K562 (cell line): Measurements from ENCODE around the gene IRF2. TPM values are rescaled to one million over a fixed set of nuclear protein-coding genes. Genes with fewer than 3 reads are reported as not detected.

Source experiments
- ADNP ChIP-seq: fragments of 200-800 bp; sonication (Bioruptor generic); IDR thresholded peaks from 2 replicates; pipeline ENCODE4 v1.6.1; 2016; ENCODE audit warnings: missing genetic modification characterization, missing compliant biosample characterization
- BRCA1 ChIP-seq, 2 experiments: fragments of 450-650 bp in 1 of 2; sonication (generic) in 1 of 2; formaldehyde crosslinking in 1 of 2; IDR thresholded peaks; 2 replicates each; pipeline versions ENCODE4 v1.5.0 to v1.6.1; 2017 to 2020; ENCODE audit warnings: mild to moderate bottlenecking in 1 of 2, missing genetic modification reagents in 1 of 2
- GTF2F1 ChIP-seq: IDR thresholded peaks from 2 replicates; pipeline ENCODE4 v1.6.1; 2011; ENCODE audit warnings: low read depth, low read length, improper control_type of control experiment
- HOXB6 ChIP-seq: fragments of 250-450 bp; sonication (Bioruptor Pico); IDR thresholded peaks from 2 replicates; pipeline ENCODE4 v1.5.1; 2022; ENCODE audit warnings: mild to moderate bottlenecking, borderline replicate concordance
- KAT7 ChIP-seq: sonication (generic); formaldehyde crosslinking; IDR thresholded peaks from 2 replicates; pipeline ENCODE4 v1.8.0; 2022; ENCODE audit warnings: missing genetic modification reagents, mild to moderate bottlenecking, borderline replicate concordance
- MEIS2 ChIP-seq: fragments of 450-650 bp; IDR thresholded peaks from 2 replicates; pipeline ENCODE4 v1.6.1; 2014; ENCODE audit warnings: mild to moderate bottlenecking; ENCODE audit not compliant: partially characterized antibody
- PHF21A ChIP-seq: fragments of 450-650 bp; IDR thresholded peaks from 2 replicates; pipeline ENCODE4 v1.6.1; 2017; ENCODE audit warnings: low read depth, borderline replicate concordance
- SMAD4 ChIP-seq: fragments of 250-450 bp; sonication (Bioruptor Pico); conservative IDR thresholded peaks from 2 replicates; pipeline ENCODE4 v1.8.0; 2021; ENCODE audit warnings: inconsistent platforms, mild to moderate bottlenecking, moderate library complexity
- SUPT5H ChIP-seq: fragments of 450-650 bp; IDR thresholded peaks from 2 replicates; pipeline ENCODE4 v1.6.1; 2016
- TAF1 ChIP-seq: IDR thresholded peaks from 2 replicates; pipeline ENCODE4 v1.6.1; 2011; ENCODE audit warnings: mild to moderate bottlenecking, low read length, moderate library complexity; ENCODE audit not compliant: insufficient read depth, control insufficient read depth, severe bottlenecking; ENCODE audit errors: extremely low read depth
- ZNF197 ChIP-seq: fragments of 200-800 bp; sonication (Bioruptor generic); IDR thresholded peaks from 2 replicates; pipeline ENCODE4 v1.6.1; 2016; ENCODE audit warnings: low read depth, missing genetic modification characterization, missing compliant biosample characterization
- ZNF311 ChIP-seq: fragments of 250-450 bp; sonication (Bioruptor Pico); IDR thresholded peaks from 2 replicates; pipeline ENCODE4 v1.4.0; 2020; ENCODE audit warnings: mild to moderate bottlenecking, moderate library complexity
- ZNF445 ChIP-seq: fragments of 250-450 bp; sonication (Bioruptor Pico); IDR thresholded peaks from 2 replicates; pipeline ENCODE4 v1.4.0; 2020; ENCODE audit warnings: low read depth, mild to moderate bottlenecking, moderate library complexity
- polyA plus RNA-seq, 8 experiments: library from polyadenylated mRNA; depleted of rRNA in 4 of 8; stranded (reverse) in 5 of 8; unstranded in 3 of 8; fragments of >200 nt; fragmentation: Nextera tagmentation in 2 of 8; fragmentation: Illumina TruSeq in 1 of 8; extraction: Ambion mirVana in 2 of 8; extraction: Trizol in 1 of 8; gene quantifications; 2 replicates each; pipeline versions ENCODE4 v1.2.1 to v1.2.3, GENCODE V29; 2011 to 2014; ENCODE audit warnings: inconsistent platforms in 1 of 8, missing spikeins in 1 of 8
- total RNA-seq, 7 experiments: library from RNA; depleted of rRNA in 6 of 7; stranded (reverse); fragments of >200 nt in 6 of 7; fragmentation: Illumina TruSeq in 2 of 7; extraction: Trizol in 2 of 7; gene quantifications; 2 replicates each; pipeline versions ENCODE4 v1.2.1 to v1.2.3, GENCODE V29; 2011 to 2021; ENCODE audit warnings: low replicate concordance in 1 of 7
- TF ChIP-seq, protein P1 (sequence below): fragments of 250-450 bp; sonication (Bioruptor Pico); IDR thresholded peaks from 2 replicates; pipeline ENCODE4 v1.5.0; 2021
- TF ChIP-seq, protein P2 (sequence below): fragments of 200-600 bp; sonication (generic); IDR thresholded peaks from one replicate; pipeline ENCODE4 v1.6.1; 2012; ENCODE audit warnings: mild to moderate bottlenecking, low read depth, low read length, inconsistent platforms
- TF ChIP-seq, protein P3 (sequence below), 2 experiments: fragments of 450-650 bp; IDR thresholded peaks; 2 replicates each; pipeline ENCODE4 v1.6.1; 2016

The IRF2 gene
- total and polyA plus RNA-seq, 9 of the 15 experiments (the other 6 are each of a cell fraction or from before 2014, with no cell fraction given) = 7.1 to 17.1 (median 11.3) TPM

DNA sequence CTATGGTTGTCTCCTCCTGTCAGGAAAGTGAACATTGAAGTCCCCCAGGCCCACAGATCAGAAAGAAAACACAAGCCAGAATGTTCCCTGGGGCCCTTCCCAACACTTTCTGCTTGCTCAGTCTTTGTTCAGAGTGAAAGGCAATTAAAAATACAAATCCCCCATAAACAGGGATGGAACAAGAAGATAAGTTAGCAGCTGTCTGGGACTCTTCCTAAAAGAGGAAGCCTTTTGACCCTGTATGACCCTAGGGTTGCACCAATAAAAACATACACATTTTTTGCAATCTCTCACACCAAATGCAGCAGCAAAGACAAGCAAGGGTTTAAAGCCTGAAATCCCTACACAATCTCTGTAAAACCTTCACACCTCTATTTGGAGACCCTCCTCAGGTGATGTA lies 22.6 kb downstream of the IRF2 start (continued):
- TF ChIP-seq, protein P1, sequence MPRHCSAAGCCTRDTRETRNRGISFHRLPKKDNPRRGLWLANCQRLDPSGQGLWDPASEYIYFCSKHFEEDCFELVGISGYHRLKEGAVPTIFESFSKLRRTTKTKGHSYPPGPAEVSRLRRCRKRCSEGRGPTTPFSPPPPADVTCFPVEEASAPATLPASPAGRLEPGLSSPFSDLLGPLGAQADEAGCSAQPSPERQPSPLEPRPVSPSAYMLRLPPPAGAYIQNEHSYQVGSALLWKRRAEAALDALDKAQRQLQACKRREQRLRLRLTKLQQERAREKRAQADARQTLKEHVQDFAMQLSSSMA (CRISPR knock-in tag) = no peak
- TF ChIP-seq, protein P2, sequence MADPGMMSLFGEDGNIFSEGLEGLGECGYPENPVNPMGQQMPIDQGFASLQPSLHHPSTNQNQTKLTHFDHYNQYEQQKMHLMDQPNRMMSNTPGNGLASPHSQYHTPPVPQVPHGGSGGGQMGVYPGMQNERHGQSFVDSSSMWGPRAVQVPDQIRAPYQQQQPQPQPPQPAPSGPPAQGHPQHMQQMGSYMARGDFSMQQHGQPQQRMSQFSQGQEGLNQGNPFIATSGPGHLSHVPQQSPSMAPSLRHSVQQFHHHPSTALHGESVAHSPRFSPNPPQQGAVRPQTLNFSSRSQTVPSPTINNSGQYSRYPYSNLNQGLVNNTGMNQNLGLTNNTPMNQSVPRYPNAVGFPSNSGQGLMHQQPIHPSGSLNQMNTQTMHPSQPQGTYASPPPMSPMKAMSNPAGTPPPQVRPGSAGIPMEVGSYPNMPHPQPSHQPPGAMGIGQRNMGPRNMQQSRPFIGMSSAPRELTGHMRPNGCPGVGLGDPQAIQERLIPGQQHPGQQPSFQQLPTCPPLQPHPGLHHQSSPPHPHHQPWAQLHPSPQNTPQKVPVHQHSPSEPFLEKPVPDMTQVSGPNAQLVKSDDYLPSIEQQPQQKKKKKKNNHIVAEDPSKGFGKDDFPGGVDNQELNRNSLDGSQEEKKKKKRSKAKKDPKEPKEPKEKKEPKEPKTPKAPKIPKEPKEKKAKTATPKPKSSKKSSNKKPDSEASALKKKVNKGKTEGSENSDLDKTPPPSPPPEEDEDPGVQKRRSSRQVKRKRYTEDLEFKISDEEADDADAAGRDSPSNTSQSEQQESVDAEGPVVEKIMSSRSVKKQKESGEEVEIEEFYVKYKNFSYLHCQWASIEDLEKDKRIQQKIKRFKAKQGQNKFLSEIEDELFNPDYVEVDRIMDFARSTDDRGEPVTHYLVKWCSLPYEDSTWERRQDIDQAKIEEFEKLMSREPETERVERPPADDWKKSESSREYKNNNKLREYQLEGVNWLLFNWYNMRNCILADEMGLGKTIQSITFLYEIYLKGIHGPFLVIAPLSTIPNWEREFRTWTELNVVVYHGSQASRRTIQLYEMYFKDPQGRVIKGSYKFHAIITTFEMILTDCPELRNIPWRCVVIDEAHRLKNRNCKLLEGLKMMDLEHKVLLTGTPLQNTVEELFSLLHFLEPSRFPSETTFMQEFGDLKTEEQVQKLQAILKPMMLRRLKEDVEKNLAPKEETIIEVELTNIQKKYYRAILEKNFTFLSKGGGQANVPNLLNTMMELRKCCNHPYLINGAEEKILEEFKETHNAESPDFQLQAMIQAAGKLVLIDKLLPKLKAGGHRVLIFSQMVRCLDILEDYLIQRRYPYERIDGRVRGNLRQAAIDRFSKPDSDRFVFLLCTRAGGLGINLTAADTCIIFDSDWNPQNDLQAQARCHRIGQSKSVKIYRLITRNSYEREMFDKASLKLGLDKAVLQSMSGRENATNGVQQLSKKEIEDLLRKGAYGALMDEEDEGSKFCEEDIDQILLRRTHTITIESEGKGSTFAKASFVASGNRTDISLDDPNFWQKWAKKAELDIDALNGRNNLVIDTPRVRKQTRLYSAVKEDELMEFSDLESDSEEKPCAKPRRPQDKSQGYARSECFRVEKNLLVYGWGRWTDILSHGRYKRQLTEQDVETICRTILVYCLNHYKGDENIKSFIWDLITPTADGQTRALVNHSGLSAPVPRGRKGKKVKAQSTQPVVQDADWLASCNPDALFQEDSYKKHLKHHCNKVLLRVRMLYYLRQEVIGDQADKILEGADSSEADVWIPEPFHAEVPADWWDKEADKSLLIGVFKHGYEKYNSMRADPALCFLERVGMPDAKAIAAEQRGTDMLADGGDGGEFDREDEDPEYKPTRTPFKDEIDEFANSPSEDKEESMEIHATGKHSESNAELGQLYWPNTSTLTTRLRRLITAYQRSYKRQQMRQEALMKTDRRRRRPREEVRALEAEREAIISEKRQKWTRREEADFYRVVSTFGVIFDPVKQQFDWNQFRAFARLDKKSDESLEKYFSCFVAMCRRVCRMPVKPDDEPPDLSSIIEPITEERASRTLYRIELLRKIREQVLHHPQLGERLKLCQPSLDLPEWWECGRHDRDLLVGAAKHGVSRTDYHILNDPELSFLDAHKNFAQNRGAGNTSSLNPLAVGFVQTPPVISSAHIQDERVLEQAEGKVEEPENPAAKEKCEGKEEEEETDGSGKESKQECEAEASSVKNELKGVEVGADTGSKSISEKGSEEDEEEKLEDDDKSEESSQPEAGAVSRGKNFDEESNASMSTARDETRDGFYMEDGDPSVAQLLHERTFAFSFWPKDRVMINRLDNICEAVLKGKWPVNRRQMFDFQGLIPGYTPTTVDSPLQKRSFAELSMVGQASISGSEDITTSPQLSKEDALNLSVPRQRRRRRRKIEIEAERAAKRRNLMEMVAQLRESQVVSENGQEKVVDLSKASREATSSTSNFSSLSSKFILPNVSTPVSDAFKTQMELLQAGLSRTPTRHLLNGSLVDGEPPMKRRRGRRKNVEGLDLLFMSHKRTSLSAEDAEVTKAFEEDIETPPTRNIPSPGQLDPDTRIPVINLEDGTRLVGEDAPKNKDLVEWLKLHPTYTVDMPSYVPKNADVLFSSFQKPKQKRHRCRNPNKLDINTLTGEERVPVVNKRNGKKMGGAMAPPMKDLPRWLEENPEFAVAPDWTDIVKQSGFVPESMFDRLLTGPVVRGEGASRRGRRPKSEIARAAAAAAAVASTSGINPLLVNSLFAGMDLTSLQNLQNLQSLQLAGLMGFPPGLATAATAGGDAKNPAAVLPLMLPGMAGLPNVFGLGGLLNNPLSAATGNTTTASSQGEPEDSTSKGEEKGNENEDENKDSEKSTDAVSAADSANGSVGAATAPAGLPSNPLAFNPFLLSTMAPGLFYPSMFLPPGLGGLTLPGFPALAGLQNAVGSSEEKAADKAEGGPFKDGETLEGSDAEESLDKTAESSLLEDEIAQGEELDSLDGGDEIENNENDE = no peak
- no peak for TF ChIP-seq ZNF445 (CRISPR knock-in tag)
- no peak for TF ChIP-seq ADNP
- TF ChIP-seq, protein P3, sequence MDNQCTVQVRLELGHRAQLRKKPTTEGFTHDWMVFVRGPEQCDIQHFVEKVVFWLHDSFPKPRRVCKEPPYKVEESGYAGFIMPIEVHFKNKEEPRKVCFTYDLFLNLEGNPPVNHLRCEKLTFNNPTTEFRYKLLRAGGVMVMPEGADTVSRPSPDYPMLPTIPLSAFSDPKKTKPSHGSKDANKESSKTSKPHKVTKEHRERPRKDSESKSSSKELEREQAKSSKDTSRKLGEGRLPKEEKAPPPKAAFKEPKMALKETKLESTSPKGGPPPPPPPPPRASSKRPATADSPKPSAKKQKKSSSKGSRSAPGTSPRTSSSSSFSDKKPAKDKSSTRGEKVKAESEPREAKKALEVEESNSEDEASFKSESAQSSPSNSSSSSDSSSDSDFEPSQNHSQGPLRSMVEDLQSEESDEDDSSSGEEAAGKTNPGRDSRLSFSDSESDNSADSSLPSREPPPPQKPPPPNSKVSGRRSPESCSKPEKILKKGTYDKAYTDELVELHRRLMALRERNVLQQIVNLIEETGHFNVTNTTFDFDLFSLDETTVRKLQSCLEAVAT (IDR thresholded peaks at IDR 0.05) = no peak
- TF ChIP-seq PHF21A = no peak
- TF ChIP-seq SMAD4 (CRISPR knock-in tag) = peak; percentile 98
- TF ChIP-seq KAT7 (CRISPR knock-in tag) = no peak
- TF ChIP-seq ZNF311 = no peak
- TF ChIP-seq SUPT5H = no peak
- TF ChIP-seq BRCA1 (IDR thresholded peaks at IDR 0.05) = no peak
- TF ChIP-seq BRCA1 (CRISPR knock-in tag; IDR thresholded peaks at IDR 0.05) = no peak
- TF ChIP-seq MEIS2 = peak; percentile 77
- TF ChIP-seq GTF2F1 = no peak
- peak; percentile 76; the same call in 1 of the 2 replicates for TF ChIP-seq ZNF197 (CRISPR knock-in tag)
- no peak for TF ChIP-seq TAF1
- TF ChIP-seq HOXB6 (CRISPR knock-in tag) = no peak
